ENCODE measurements around the gene DYNLT2. TPM values are rescaled to one million over a fixed set of nuclear protein-coding genes. Genes with fewer than 3 reads are reported as not detected.
A peak's percentile ranks its signal among the peaks of the same experiment; 100 is the strongest.

Gene DYNLT2
- total and polyA plus RNA-seq, 2 of the 13 experiments (the other 11 are each of a cell fraction or from before 2014, with no cell fraction given): 2.1 to 4.3 TPM

GRCh38 chr6:169789944-169790927 lies 38.9 kb upstream of the DYNLT2 start (continued):
- TF ChIP-seq, protein P1, sequence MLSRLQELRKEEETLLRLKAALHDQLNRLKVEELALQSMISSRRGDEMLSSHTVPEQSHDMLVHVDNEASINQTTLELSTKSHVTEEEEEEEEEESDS (CRISPR knock-in tag; IDR thresholded peaks at IDR 0.05; ENCODE audit: borderline replicate concordance): no peak
- TF ChIP-seq PHB2 (IDR thresholded peaks at IDR 0.05; ENCODE audit: partially characterized antibody) (no peak), ARNT (IDR thresholded peaks at IDR 0.05) (no peak), NONO (IDR thresholded peaks at IDR 0.05) (no peak), NONO (CRISPR knock-in tag; conservative IDR thresholded peaks at IDR 0.05) (peak; percentile 71), ZIK1 (CRISPR knock-in tag; IDR thresholded peaks at IDR 0.05; ENCODE audit: borderline replicate concordance, low read depth) (no peak; the same call in 1 of the 2 replicates), FOXA3 (CRISPR knock-in tag; IDR thresholded peaks at IDR 0.05) (no peak; the same call in 1 of the 2 replicates), MEIS1 (CRISPR knock-in tag; IDR thresholded peaks at IDR 0.05; ENCODE audit: borderline replicate concordance) (peak; percentile 15), ZNF543 (CRISPR knock-in tag; IDR thresholded peaks at IDR 0.05) (peak; percentile 81; the same call in 1 of the 2 replicates), MAFK (conservative IDR thresholded peaks at IDR 0.05 in 1 of 2, IDR thresholded peaks at IDR 0.05 in 1 of 2; ENCODE audit: low read length in 2 of 2) (no peak), TBX2 (CRISPR knock-in tag; IDR thresholded peaks at IDR 0.05; ENCODE audit: borderline replicate concordance) (peak; percentile 75), EZH2 (conservative IDR thresholded peaks at IDR 0.05; ENCODE audit: low read depth, low read length) (no peak), ZMAT3 (CRISPR knock-in tag; conservative IDR thresholded peaks at IDR 0.05) (peak; percentile 82), U2AF1 (optimal IDR thresholded peaks at IDR 0.05; ENCODE audit: low read depth, low read length) (peak; percentile 96), ISX (CRISPR knock-in tag; conservative IDR thresholded peaks at IDR 0.05) (no peak), SOX6 (IDR thresholded peaks at IDR 0.05) (no peak), SOX6 (CRISPR knock-in tag; IDR thresholded peaks at IDR 0.05) (peak; percentile 78), ZNF138 (CRISPR knock-in tag; IDR thresholded peaks at IDR 0.05; ENCODE audit: low read depth) (peak; percentile 69; the same call in 1 of the 2 replicates), RBAK (CRISPR knock-in tag; IDR thresholded peaks at IDR 0.05) (no peak), TP53 (CRISPR knock-in tag; conservative IDR thresholded peaks at IDR 0.05) (peak; percentile 73; the same call in 1 of the 2 replicates), FOXK2 (IDR thresholded peaks at IDR 0.05) (no peak), TEAD3 (CRISPR knock-in tag; optimal IDR thresholded peaks at IDR 0.05; ENCODE audit: borderline replicate concordance) (peak; percentile 39), ZC3H13 (CRISPR knock-in tag; IDR thresholded peaks at IDR 0.05) (peak; percentile 63; the same call in 1 of the 2 replicates), ZNF274 (CRISPR knock-in tag; IDR thresholded peaks at IDR 0.05) (peak; percentile 89), ZXDC (CRISPR knock-in tag; IDR thresholded peaks at IDR 0.05) (no peak), GTF2F1 (IDR thresholded peaks at IDR 0.05; ENCODE audit: low read length) (no peak), MLX (CRISPR knock-in tag; IDR thresholded peaks at IDR 0.05) (no peak; the same call in 1 of the 2 replicates), MATR3 (CRISPR knock-in tag; IDR thresholded peaks at IDR 0.05) (no peak)
- TF ChIP-seq, protein P2, sequence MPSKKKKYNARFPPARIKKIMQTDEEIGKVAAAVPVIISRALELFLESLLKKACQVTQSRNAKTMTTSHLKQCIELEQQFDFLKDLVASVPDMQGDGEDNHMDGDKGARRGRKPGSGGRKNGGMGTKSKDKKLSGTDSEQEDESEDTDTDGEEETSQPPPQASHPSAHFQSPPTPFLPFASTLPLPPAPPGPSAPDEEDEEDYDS (CRISPR knock-in tag; IDR thresholded peaks at IDR 0.05): peak; percentile 20; the same call in 1 of the 2 replicates

All from HepG2 (cell line).